HepG2 (cell line): ENCODE measurements around the gene RRAD. TPM values are rescaled to one million over a fixed set of nuclear protein-coding genes. Genes with fewer than 3 reads are reported as not detected.

ENCODE experiments used
- CC2D1A ChIP-seq: sonication (generic); formaldehyde crosslinking; IDR thresholded peaks from 2 replicates; pipeline ENCODE4 v1.8.1; 2023; ENCODE audit warnings: mild to moderate bottlenecking, missing genetic modification reagents
- CCAR2 ChIP-seq: fragments of 200-400 bp; formaldehyde crosslinking; optimal IDR thresholded peaks from 2 replicates; pipeline ENCODE3; 2018; ENCODE audit warnings: low read depth, mild to moderate bottlenecking, low read length, moderate library complexity
- ELK4 ChIP-seq: sonication (generic); formaldehyde crosslinking; IDR thresholded peaks from 2 replicates; pipeline ENCODE4 v1.9.0; 2021; ENCODE audit warnings: missing genetic modification reagents, borderline replicate concordance
- ESRRA ChIP-seq: sonication (generic); formaldehyde crosslinking; IDR thresholded peaks from 2 replicates; pipeline ENCODE4 v1.5.1; 2020; ENCODE audit warnings: mild to moderate bottlenecking, low read depth, missing genetic modification reagents
- FOXM1 ChIP-seq: sonication (generic); formaldehyde crosslinking; IDR thresholded peaks from 2 replicates; pipeline ENCODE4 v1.5.0; 2020; ENCODE audit warnings: missing genetic modification reagents
- GATAD1 ChIP-seq: IDR thresholded peaks from 2 replicates; pipeline ENCODE4 v1.6.1; 2016; ENCODE audit warnings: missing genetic modification reagents, missing compliant biosample characterization
- MXD4 ChIP-seq: IDR thresholded peaks from 2 replicates; pipeline ENCODE4 v1.6.1; 2016; ENCODE audit warnings: mild to moderate bottlenecking, missing biosample characterization, missing genetic modification reagents
- NR2F1 ChIP-seq, 2 experiments: fragments of 450-650 bp in 1 of 2; formaldehyde crosslinking in 1 of 2; IDR thresholded peaks; 2 replicates each; pipeline versions ENCODE4 v1.5.0 to v1.6.1; 2016 to 2020; ENCODE audit warnings: mild to moderate bottlenecking in 1 of 2, missing compliant biosample characterization in 1 of 2, missing genetic modification reagents in 1 of 2, moderate library complexity in 1 of 2
- PCBP1 ChIP-seq: fragments of 200-400 bp; formaldehyde crosslinking; IDR thresholded peaks from 2 replicates; pipeline ENCODE4 v1.6.1; 2017; ENCODE audit warnings: mild to moderate bottlenecking, low read depth, low read length, borderline replicate concordance
- PCBP2 ChIP-seq: fragments of 200-400 bp; formaldehyde crosslinking; optimal IDR thresholded peaks from 2 replicates; pipeline ENCODE3; 2018; ENCODE audit warnings: low read length, low read depth; ENCODE audit not compliant: poor library complexity, severe bottlenecking
- POLR2G ChIP-seq: fragments of 200-400 bp; formaldehyde crosslinking; IDR thresholded peaks from 2 replicates; pipeline ENCODE4 v1.6.1; 2018; ENCODE audit warnings: mild to moderate bottlenecking, low read depth, low read length, moderate library complexity
- ZBTB46 ChIP-seq: sonication (generic); formaldehyde crosslinking; IDR thresholded peaks from 2 replicates; pipeline ENCODE4 v1.4.0; 2020; ENCODE audit warnings: mild to moderate bottlenecking, missing genetic modification reagents, borderline replicate concordance
- ZNF30 ChIP-seq: sonication (generic); formaldehyde crosslinking; IDR thresholded peaks from 2 replicates; pipeline ENCODE4 v1.5.0; 2020; ENCODE audit warnings: mild to moderate bottlenecking, missing genetic modification reagents
- ZNF317 ChIP-seq: sonication (generic); formaldehyde crosslinking; IDR thresholded peaks from 2 replicates; pipeline ENCODE4 v1.5.0; 2020; ENCODE audit warnings: mild to moderate bottlenecking, missing genetic modification reagents
- ZNF512 ChIP-seq: sonication (generic); formaldehyde crosslinking; IDR thresholded peaks from 2 replicates; pipeline ENCODE4 v1.4.0; 2020; ENCODE audit warnings: mild to moderate bottlenecking, missing genetic modification reagents
- ZNF569 ChIP-seq: sonication (generic); formaldehyde crosslinking; IDR thresholded peaks from 2 replicates; pipeline ENCODE4 v1.5.0; 2020; ENCODE audit warnings: mild to moderate bottlenecking, missing genetic modification reagents, moderate library complexity, borderline replicate concordance
- ZNF646 ChIP-seq: sonication (generic); formaldehyde crosslinking; IDR thresholded peaks from 2 replicates; pipeline ENCODE4 v1.9.0; 2021; ENCODE audit warnings: mild to moderate bottlenecking, missing genetic modification reagents
- ZNF674 ChIP-seq: sonication (generic); formaldehyde crosslinking; IDR thresholded peaks from 2 replicates; pipeline ENCODE4 v1.5.0; 2020; ENCODE audit warnings: low read depth, mild to moderate bottlenecking, missing genetic modification reagents
- polyA plus RNA-seq, 8 experiments: library from polyadenylated mRNA; depleted of rRNA in 3 of 8; stranded (reverse) in 7 of 8; unstranded in 1 of 8; fragments of >200 nt; fragmentation: Illumina TruSeq in 4 of 8; extraction: Trizol in 4 of 8; gene quantifications; 2 replicates each; pipeline versions ENCODE4 v1.2.1 to v1.2.3, GENCODE V29; 2011 to 2016; ENCODE audit warnings: low read depth in 4 of 8, missing spikeins in 1 of 8, mixed read lengths in 1 of 8; ENCODE audit not compliant: insufficient read depth in 1 of 8
- total RNA-seq, 5 experiments: library from RNA; depleted of rRNA; stranded (reverse); fragments of >200 nt; fragmentation: Illumina TruSeq; extraction: Trizol; gene quantifications; 2 replicates each; pipeline ENCODE4 v1.2.3, GENCODE V29; 2016; ENCODE audit warnings: low read depth in 1 of 5

RRAD gene
- total and polyA plus RNA-seq, 2 of the 13 experiments (the other 11 are each of a cell fraction or from before 2014, with no cell fraction given), result 0.80 to 1.1 TPM

- TF ChIP-seq CC2D1A (CRISPR knock-in tag), result no peak
- TF ChIP-seq ZNF569 (CRISPR knock-in tag), result no peak
- TF ChIP-seq MXD4 (CRISPR knock-in tag), result 0 out of 2 replicates have a peak, but pooled peaks have one; percentile 44
- TF ChIP-seq ZNF512, result peak; percentile 63; the same call in 1 of the 2 replicates
- TF ChIP-seq CCAR2, result peak; percentile 49
- TF ChIP-seq PCBP1, result peak; percentile 98
- no peak for TF ChIP-seq NR2F1 (CRISPR knock-in tag; IDR thresholded peaks at IDR 0.05)
- TF ChIP-seq FOXM1 (CRISPR knock-in tag), result no peak
- peak; percentile 66 for TF ChIP-seq GATAD1 (CRISPR knock-in tag)
- no peak for TF ChIP-seq ESRRA
- peak; percentile 35; the same call in 1 of the 2 replicates for TF ChIP-seq ZNF317 (CRISPR knock-in tag)
- no peak for TF ChIP-seq ZNF30
- TF ChIP-seq POLR2G, result no peak
- peak; percentile 96 for TF ChIP-seq PCBP2
- no peak for TF ChIP-seq ZBTB46 (CRISPR knock-in tag)
- no peak for TF ChIP-seq ZNF646 (CRISPR knock-in tag)
- no peak for TF ChIP-seq ELK4 (CRISPR knock-in tag)
- TF ChIP-seq ZNF674 (CRISPR knock-in tag), result peak; percentile 87
Measured at GRCh38 chr16:66872943-66873684, 52.2 kb downstream of the RRAD start (continued).
